ENCODE results near the gene KRTAP19-5.

Gene KRTAP19-5

DNA sequence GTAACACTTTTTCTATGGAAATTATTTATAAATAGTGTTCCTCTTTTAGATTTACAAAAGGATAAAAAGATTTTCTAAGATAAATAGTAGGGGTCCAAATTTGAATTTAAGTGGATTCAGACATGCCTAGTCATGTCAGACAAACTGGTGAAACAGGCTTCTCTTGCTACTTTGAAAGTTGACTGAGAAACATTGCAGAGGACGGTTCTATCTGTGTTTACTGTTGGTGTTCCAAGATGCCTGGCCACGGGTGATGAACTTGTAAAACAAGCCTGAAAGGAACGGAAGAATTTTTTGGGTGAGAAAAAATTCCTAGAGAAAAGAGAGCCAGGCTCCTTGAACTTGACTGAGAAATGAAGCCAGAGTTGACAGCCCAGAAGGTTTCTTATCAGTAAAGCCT lies 23.9 kb downstream of the KRTAP19-5 start:
- DNase-seq (ENCODE audit: extremely low read depth, low read depth): no peak
- TF ChIP-seq, protein P1, sequence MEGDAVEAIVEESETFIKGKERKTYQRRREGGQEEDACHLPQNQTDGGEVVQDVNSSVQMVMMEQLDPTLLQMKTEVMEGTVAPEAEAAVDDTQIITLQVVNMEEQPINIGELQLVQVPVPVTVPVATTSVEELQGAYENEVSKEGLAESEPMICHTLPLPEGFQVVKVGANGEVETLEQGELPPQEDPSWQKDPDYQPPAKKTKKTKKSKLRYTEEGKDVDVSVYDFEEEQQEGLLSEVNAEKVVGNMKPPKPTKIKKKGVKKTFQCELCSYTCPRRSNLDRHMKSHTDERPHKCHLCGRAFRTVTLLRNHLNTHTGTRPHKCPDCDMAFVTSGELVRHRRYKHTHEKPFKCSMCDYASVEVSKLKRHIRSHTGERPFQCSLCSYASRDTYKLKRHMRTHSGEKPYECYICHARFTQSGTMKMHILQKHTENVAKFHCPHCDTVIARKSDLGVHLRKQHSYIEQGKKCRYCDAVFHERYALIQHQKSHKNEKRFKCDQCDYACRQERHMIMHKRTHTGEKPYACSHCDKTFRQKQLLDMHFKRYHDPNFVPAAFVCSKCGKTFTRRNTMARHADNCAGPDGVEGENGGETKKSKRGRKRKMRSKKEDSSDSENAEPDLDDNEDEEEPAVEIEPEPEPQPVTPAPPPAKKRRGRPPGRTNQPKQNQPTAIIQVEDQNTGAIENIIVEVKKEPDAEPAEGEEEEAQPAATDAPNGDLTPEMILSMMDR (IDR thresholded peaks at IDR 0.05; ENCODE audit: low read depth, low read length, missing control alignments): no peak
- no peak overlapping the region for H3K4me3 ChIP-seq (replicated peaks; ENCODE audit: low read depth, low read length)

DNA sequence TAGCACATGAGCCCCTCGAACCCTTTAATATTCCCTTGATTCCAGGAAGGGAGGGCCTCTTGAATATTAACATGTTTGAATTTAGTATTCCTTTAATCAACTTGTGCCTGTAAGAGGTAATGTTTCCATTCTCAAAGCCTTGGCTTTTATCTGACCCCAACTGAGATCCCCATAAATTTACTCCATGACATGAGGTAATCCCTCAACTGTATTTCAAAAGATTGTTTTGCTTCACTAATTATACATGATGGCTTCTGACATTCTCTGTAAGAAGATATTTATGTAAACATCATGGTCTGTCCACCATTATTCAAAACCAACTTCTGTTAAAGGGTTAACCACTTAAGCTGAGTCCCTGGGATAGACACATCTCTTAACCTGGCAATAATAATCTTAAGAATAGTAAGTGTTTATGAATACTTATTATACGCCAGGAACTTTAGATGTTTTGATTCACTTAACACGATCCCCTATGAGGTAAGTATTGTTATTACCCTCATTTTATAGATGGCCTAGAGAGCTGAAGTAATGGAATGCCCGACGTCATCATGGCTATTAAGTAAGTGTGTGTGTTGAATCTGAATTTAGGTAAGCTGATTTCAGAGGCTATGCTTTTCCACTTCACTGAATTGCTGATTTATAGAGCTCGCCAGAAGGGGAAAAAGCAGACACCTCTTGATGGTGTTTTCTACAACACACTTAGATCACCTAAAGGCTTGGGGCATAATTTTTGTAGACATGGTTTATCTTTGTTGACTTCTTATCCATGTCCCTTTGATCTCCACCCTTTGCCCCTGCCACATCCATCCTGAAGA lies 32.8 kb downstream of the KRTAP19-5 start:
- TF ChIP-seq, protein P1 (IDR thresholded peaks at IDR 0.05; ENCODE audit: low read depth, low read length, missing control alignments): no peak
- DNase-seq (ENCODE audit: extremely low read depth, low read depth): no peak
- no peak overlapping the region for H3K4me3 ChIP-seq (replicated peaks; ENCODE audit: low read depth, low read length)

DNA sequence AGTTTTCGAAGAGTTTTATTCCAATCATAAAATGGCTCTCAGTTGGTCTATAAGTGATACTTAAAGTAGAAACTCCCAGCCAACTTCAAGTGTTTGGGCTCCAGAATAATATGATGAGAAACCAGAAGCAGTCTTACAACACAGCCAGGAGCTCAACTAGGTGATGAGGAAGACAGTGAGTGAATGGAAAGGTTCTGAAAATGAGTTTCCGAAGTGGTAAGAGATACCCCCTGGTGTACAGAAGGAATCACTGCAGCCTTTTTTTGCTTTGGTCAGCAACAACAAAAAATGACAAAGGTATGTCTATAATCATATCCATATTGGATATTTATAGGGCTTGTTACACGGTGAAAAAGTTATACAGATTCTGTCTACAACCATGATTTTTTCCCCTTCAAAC lies 38.2 kb downstream of the KRTAP19-5 start:
- TF ChIP-seq, protein P1 (IDR thresholded peaks at IDR 0.05; ENCODE audit: low read depth, low read length, missing control alignments): peak; percentile 21
- DNase-seq (ENCODE audit: extremely low read depth, low read depth): no peak
- H3K4me3 ChIP-seq (replicated peaks; ENCODE audit: low read depth, low read length): no peak overlapping the region
